Thoracic aorta (tissue), 2 donors: ENCODE data around the gene CIART. TPM values are rescaled to one million over a fixed set of nuclear protein-coding genes. Genes with fewer than 3 reads are reported as not detected.
"Not testable (repeated sequence)": the region's sequence is repeated elsewhere in the genome, so short reads cannot be mapped to it uniquely, and the experiment has no call there.

Experiments
- ATAC-seq: fragments of 150-250 bp; one replicate; pipeline ENCODE4 v1.8.0; 2017; ENCODE audit warnings: low read depth; ENCODE audit not compliant: insufficient number of reproducible peaks, low FRiP score
- DNase-seq: peaks from one replicate; pipeline ENCODE4 v3.0.0-alpha.2; 2020; ENCODE audit warnings: low spot score
- H3K27ac ChIP-seq, 2 donors: fragments of 200-600 bp; sonication (generic); 1 replicate in 1 of 2; 2 replicates in 1 of 2; pipeline ENCODE4 v1.5.1; 2016; ENCODE audit warnings: mild to moderate bottlenecking in 2 of 2, moderate library complexity in 2 of 2
- H3K27me3 ChIP-seq: fragments of 200-600 bp; sonication (generic); replicated peaks from 2 replicates; pipeline ENCODE4 v1.6.0; 2016; ENCODE audit warnings: mild to moderate bottlenecking; ENCODE audit not compliant: insufficient read depth
- H3K36me3 ChIP-seq: fragments of 200-600 bp; sonication (generic); one replicate; pipeline ENCODE4 v1.5.1; 2016
- H3K4me1 ChIP-seq, 2 donors: fragments of 200-600 bp; sonication (generic); 1 replicate in 1 of 2; 2 replicates in 1 of 2; pipeline versions ENCODE4 v1.5.1 to v1.6.0; 2016; ENCODE audit warnings: low read depth in 2 of 2, mild to moderate bottlenecking in 1 of 2; ENCODE audit not compliant: control insufficient read depth in 1 of 2
- H3K4me3 ChIP-seq: fragments of 200-600 bp; sonication (generic); 2 replicates; pipeline ENCODE4 v1.5.1; 2016; ENCODE audit warnings: mild to moderate bottlenecking
- H3K9me3 ChIP-seq: fragments of 200-600 bp; sonication (generic); 2 replicates; pipeline ENCODE4 v1.5.1; 2016
- CTCF ChIP-seq: fragments of 200-600 bp; sonication (generic); IDR thresholded peaks from one replicate; pipeline ENCODE4 v1.5.1; 2019; ENCODE audit warnings: antibody characterized with exemption
- total RNA-seq, 2 donors: library from RNA; depleted of rRNA; stranded (reverse); fragments of >200 nt; gene quantifications; one replicate each; pipeline versions ENCODE4 v1.1.0 to v1.2.3, GENCODE V29; 2016

CIART gene
- total RNA-seq, 2 donors from 2014 or later: 5.2 to 9.7 TPM

- Histone ChIP-seq H3K27ac (no peak overlapping the region), H3K4me3 (no peak overlapping the region), H3K9me3 (no peaks in the 10 kb centered on the region), H3K27me3 (no peaks in the 10 kb centered on the region), H3K36me3 (peaks cover 7% of the 10 kb centered on the region), H3K4me1 (peaks cover 0 to under 1% of the 10 kb centered on the region in 2 donors)
- no peak for TF ChIP-seq CTCF
- DNase-seq: no peak
- no peak for ATAC-seq
Measured at GRCh38 chr1:150299716-150300115, 17.4 kb downstream of the CIART start.

GRCh38 chr1:150302338-150302737 is 20.0 kb downstream of the CIART start:
- H3K27ac ChIP-seq: no peak overlapping the region
- H3K27me3 ChIP-seq: no peaks in the 10 kb centered on the region
- TF ChIP-seq CTCF: no peak
- no peak for DNase-seq
- ATAC-seq: no peak
- peaks cover 7% of the 10 kb centered on the region for H3K36me3 ChIP-seq
- H3K4me3 ChIP-seq: no peak overlapping the region
- no peaks in the 10 kb centered on the region for H3K9me3 ChIP-seq
- no peaks in the 10 kb centered on the region for H3K4me1 ChIP-seq

GRCh38 chr1:150302902-150303301 is 20.5 kb downstream of the CIART start:
- no peak for TF ChIP-seq CTCF
- Histone ChIP-seq H3K27ac (no peak overlapping the region), H3K4me3 (no peak overlapping the region), H3K27me3 (no peaks in the 10 kb centered on the region), H3K36me3 (peaks cover 12% of the 10 kb centered on the region), H3K4me1 (no peaks in the 10 kb centered on the region), H3K9me3 (no peaks in the 10 kb centered on the region)
- ATAC-seq: no peak
- DNase-seq: no peak

- not testable (repeated sequence) for H3K27me3 ChIP-seq, H3K4me3 ChIP-seq, H3K9me3 ChIP-seq, H3K27ac ChIP-seq, DNase-seq, H3K4me1 ChIP-seq, ATAC-seq
- peaks cover 10% of the 10 kb centered on the region for H3K36me3 ChIP-seq
Measured at GRCh38 chr1:150308585-150308984, 26.2 kb downstream of the CIART start.

GRCh38 chr1:150309758-150310508 is 27.6 kb downstream of the CIART start:
- no peak for TF ChIP-seq CTCF
- ATAC-seq: no peak
- H3K27me3 ChIP-seq: no peaks in the 10 kb centered on the region

GRCh38 chr1:150311762-150312161 is 29.4 kb downstream of the CIART start:
- H3K27me3 ChIP-seq: no peaks in the 10 kb centered on the region
- DNase-seq: no peak
- H3K9me3 ChIP-seq: no peaks in the 10 kb centered on the region
- H3K36me3 ChIP-seq: peaks cover 10% of the 10 kb centered on the region
- ATAC-seq: no peak
- TF ChIP-seq CTCF: no peak
- H3K4me1 ChIP-seq: no peaks in the 10 kb centered on the region
- H3K27ac ChIP-seq: no peak overlapping the region
- no peak overlapping the region for H3K4me3 ChIP-seq

More at GRCh38 chr1:150309758-150310508, 27.6 kb downstream of the CIART start:
- Histone ChIP-seq H3K4me1 (no peaks in the 10 kb centered on the region), H3K36me3 (peaks cover 10% of the 10 kb centered on the region), H3K9me3 (no peaks in the 10 kb centered on the region), H3K4me3 (no peak overlapping the region), H3K27ac (no peak overlapping the region)
- DNase-seq: no peak

- H3K27me3 ChIP-seq, H3K4me1 ChIP-seq, H3K4me3 ChIP-seq, ATAC-seq, H3K9me3 ChIP-seq, H3K27ac ChIP-seq, H3K36me3 ChIP-seq, DNase-seq: not testable (repeated sequence)
Measured at GRCh38 chr1:150314691-150315090, 32.3 kb downstream of the CIART start.
